HCT116 (cell line): ENCODE data around the gene FRMD4B.

Experiments used
- CTCF ChIP-seq, 3 experiments: fragments of 200-600 bp in 1 of 3; sonication (generic) in 1 of 3; IDR thresholded peaks in 2 of 3; conservative IDR thresholded peaks in 1 of 3; 2 replicates each; pipeline ENCODE4 v1.5.1; 2012 to 2017; ENCODE audit warnings: low read depth in 2 of 3, low read length in 2 of 3, antibody characterized with exemption in 1 of 3, borderline replicate concordance in 1 of 3, control low read depth in 1 of 3, mild to moderate bottlenecking in 1 of 3, mixed read lengths in 1 of 3, mixed run types in 1 of 3, moderate library complexity in 1 of 3; ENCODE audit not compliant: insufficient read depth in 1 of 3
- MAX ChIP-seq: IDR thresholded peaks from 2 replicates; pipeline ENCODE4 v1.6.1; 2012
- POLR2AphosphoS5 ChIP-seq: IDR thresholded peaks from 2 replicates; pipeline ENCODE4 v1.6.1; 2011; ENCODE audit warnings: mild to moderate bottlenecking, low read depth, low read length, moderate library complexity
- RAD21 ChIP-seq: IDR thresholded peaks from 2 replicates; pipeline ENCODE4 v1.6.1; 2012; ENCODE audit warnings: low read depth, mild to moderate bottlenecking
- YY1 ChIP-seq: IDR thresholded peaks from 2 replicates; pipeline ENCODE4 v1.6.1; 2011; ENCODE audit warnings: low read length, low read depth, moderate library complexity, mild to moderate bottlenecking; ENCODE audit not compliant: insufficient replicate concordance; ENCODE audit errors: extremely low read depth
- ZFX ChIP-seq: fragments of 450-650 bp; IDR thresholded peaks from 2 replicates; pipeline ENCODE4 v1.6.1; 2017

DNA sequence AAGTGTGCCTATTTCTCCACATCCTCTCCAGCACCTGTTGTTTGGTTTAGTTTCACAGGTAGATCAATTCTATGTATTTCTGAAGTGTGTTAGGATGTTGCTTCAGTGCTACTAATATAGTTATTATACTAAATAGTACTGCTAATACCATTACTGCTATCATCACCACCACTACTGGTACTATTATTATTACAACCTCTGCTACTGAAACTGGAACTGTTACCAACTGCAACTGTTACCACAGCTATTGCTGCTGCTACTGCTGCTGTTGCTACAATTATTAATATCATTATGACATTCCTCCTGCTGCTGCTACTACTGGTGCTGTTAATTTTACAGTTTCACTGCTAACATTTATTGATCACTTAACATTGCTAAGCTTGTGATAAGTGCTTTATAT is 255.2 kb downstream of the FRMD4B start:
- TF ChIP-seq POLR2AphosphoS5 (no peak), RAD21 (no peak), CTCF (IDR thresholded peaks at IDR 0.05 in 2 of 3, conservative IDR thresholded peaks at IDR 0.05 in 1 of 3; ENCODE audit: borderline replicate concordance in 1 of 3, insufficient read depth in 1 of 3, low read depth in 2 of 3, low read length in 2 of 3) (no peak), YY1 (no peak), MAX (no peak), ZFX (no peak)
